NCI-H226 (cell line): Measurements from ENCODE around the gene OPCML.

ENCODE experiments used
- DNase-seq: peaks from one replicate; pipeline ENCODE4 v3.0.0-alpha.2; 2015

Gene OPCML

GRCh38 chr11:133058501-133058900, 473.8 kb downstream of the OPCML start:
- no peak for DNase-seq

GRCh38 chr11:133053124-133053776, 479.1 kb downstream of the OPCML start:
- DNase-seq: no peak

- DNase-seq: no peak
Measured at GRCh38 chr11:133052537-133052936, 479.8 kb downstream of the OPCML start.

- DNase-seq: no peak
Measured at GRCh38 chr11:133049244-133050019, 482.9 kb downstream of the OPCML start.

- no peak for DNase-seq
Measured at GRCh38 chr11:133048270-133048669, 484.0 kb downstream of the OPCML start.

GRCh38 chr11:133047771-133048115, 484.6 kb downstream of the OPCML start:
- no peak for DNase-seq

GRCh38 chr11:133047036-133047770, 485.1 kb downstream of the OPCML start:
- DNase-seq: no peak

GRCh38 chr11:133046252-133046651, 486.0 kb downstream of the OPCML start:
- DNase-seq: no peak

- DNase-seq: no peak
Measured at GRCh38 chr11:133041928-133042882, 490.1 kb downstream of the OPCML start.

GRCh38 chr11:133041181-133041580, 491.1 kb downstream of the OPCML start:
- DNase-seq: no peak

- no peak for DNase-seq
Measured at GRCh38 chr11:133040289-133040900, 491.9 kb downstream of the OPCML start.

GRCh38 chr11:133038850-133039249, 493.5 kb downstream of the OPCML start:
- DNase-seq: no peak

GRCh38 chr11:133034929-133035328, 497.4 kb downstream of the OPCML start:
- no peak for DNase-seq

- no peak for DNase-seq
Measured at GRCh38 chr11:133029107-133029506, 503.2 kb downstream of the OPCML start.

GRCh38 chr11:133026952-133027351, 505.3 kb downstream of the OPCML start:
- DNase-seq: no peak

GRCh38 chr11:133024301-133024700, 508.0 kb downstream of the OPCML start:
- DNase-seq: no peak

GRCh38 chr11:133023232-133023631, 509.1 kb downstream of the OPCML start:
- no peak for DNase-seq

GRCh38 chr11:133021553-133021952, 510.7 kb downstream of the OPCML start:
- DNase-seq: no peak

- no peak for DNase-seq
Measured at GRCh38 chr11:133020372-133020714, 512.0 kb downstream of the OPCML start.

GRCh38 chr11:133019545-133020371, 512.5 kb downstream of the OPCML start:
- DNase-seq: no peak

- DNase-seq: no peak
Measured at GRCh38 chr11:133015457-133015856, 516.8 kb downstream of the OPCML start.
